Heart right ventricle (tissue), 16 donors: ENCODE data around the gene KRTAP10-1. TPM values are rescaled to one million over a fixed set of nuclear protein-coding genes. Genes with fewer than 3 reads are reported as not detected.

ENCODE experiments used
- ATAC-seq, 8 donors: fragments of 200-7000 bp; cut with Tn5 transposase; one replicate each; pipeline ENCODE4 v1.9.1; 2020; ENCODE audit warnings: mild to moderate bottlenecking in 8 of 8, moderate library complexity in 8 of 8, moderate number of reproducible peaks in 1 of 8
- DNase-seq, 2 donors: peaks; one replicate each; pipeline ENCODE4 v3.0.0-alpha.2; 2020
- H3K27ac ChIP-seq, 10 donors: fragments of 200-600 bp; sonication (generic) in 2 of 10; one replicate each; pipeline versions ENCODE4 v1.5.0 to v1.8.0; 2020 to 2022; ENCODE audit warnings: mild to moderate bottlenecking in 3 of 10
- H3K27me3 ChIP-seq, 7 donors: fragments of 200-600 bp; one replicate each; pipeline ENCODE4 v1.8.0; 2021 to 2022; ENCODE audit warnings: mild to moderate bottlenecking in 2 of 7
- H3K36me3 ChIP-seq, 9 donors: fragments of 200-600 bp; sonication (generic) in 1 of 9; one replicate each; pipeline versions ENCODE4 v1.5.0 to v1.8.0; 2020 to 2022; ENCODE audit warnings: mild to moderate bottlenecking in 2 of 9
- H3K4me1 ChIP-seq, 9 donors: fragments of 200-600 bp; sonication (generic) in 1 of 9; one replicate each; pipeline versions ENCODE4 v1.5.0 to v1.8.0; 2020 to 2022; ENCODE audit warnings: mild to moderate bottlenecking in 4 of 9
- H3K4me3 ChIP-seq, 10 donors: fragments of 200-600 bp; sonication (generic) in 2 of 10; one replicate each; pipeline versions ENCODE4 v1.5.0 to v1.8.0; 2020 to 2022; ENCODE audit warnings: mild to moderate bottlenecking in 7 of 10, moderate library complexity in 2 of 10
- H3K9me3 ChIP-seq, 11 donors: fragments of 200-600 bp in 10 of 11; sonication (generic) in 2 of 11; one replicate each; pipeline versions ENCODE4 v1.5.0 to v1.8.0; 2013 to 2022; ENCODE audit warnings: mild to moderate bottlenecking in 2 of 11, control low read depth in 1 of 11, moderate library complexity in 1 of 11
- WGBS, 2 donors: extraction: QIAGEN DNeasy Blood & Tissue Kit; methylation state at CpG; one replicate each; pipeline ENCODE4 v1.1.7; 2013; ENCODE audit warnings: inconsistent platforms in 1 of 2; 5-methylcytosine and 5-hydroxymethylcytosine counted together
- intact Hi-C, 10 donors: fragments of 100-400 bp; cut with DNase I; formaldehyde crosslinking; loops; one replicate each; pipeline versions ENCODE4 v1.11.1 to v1.14.2; 2022
- polyA plus RNA-seq, 2 donors: library from polyadenylated mRNA; stranded (reverse); fragments of 200-250 nt; gene quantifications; one replicate each; pipeline ENCODE4 v1.2.3, GENCODE V29; 2013
- total RNA-seq, 10 donors: library from RNA; stranded (reverse); fragmentation: NEBNext Ultra II Directional in 3 of 10; extraction: Animal tissue kit (Norgen Biotek cat#: 25700) in 3 of 10; gene quantifications; one replicate each; pipeline versions ENCODE4 v1.2.1 to v1.2.4, GENCODE V29; 2021 to 2023
- TF ChIP-seq, protein P1 (sequence below), 9 donors: fragments of 200-600 bp; sonication (generic) in 2 of 9; IDR thresholded peaks; one replicate each; pipeline versions ENCODE4 v1.5.0 to v1.8.0; 2021 to 2022; ENCODE audit warnings: antibody characterized with exemption in 9 of 9, mild to moderate bottlenecking in 5 of 9, moderate library complexity in 1 of 9
- donor health status: Arrhythmogenic right ventricular cardiomyopathy.
- donor health status: ischemic (EF 13 %, LVEDD 7.1; RV severe dilation, severe dysfunction).
- donor health status: healthy with polysubstance abuse.
- donor health status: DM: no; HTN: yes; CAD: no.
- donor health status: DM: no; HTN: no; CAD: no.
- donor health status: ischemic (EF 25% LVEDD 6.9; RV normal size, moderate dysfunction).
- donor health status: ischemic (EF 25% LVEDD 5.7; RV mildly dilated, moderate dysfunction).
- donor health status: healthy.
- donor health status: DM: yes; HTN: yes; CAD: no.
- donor health status: Ischemic cardiomyopathy.
- donor health status: ischemic (EF 35%, LVEDD 5.7; RV mildly dilated, moderate dysfunction).
- donor health status: nonischemic (EF 11% LVEDD 7.7; RV severe dilation, severe dysfunction).
- donor health status: DM: yes; HTN: yes; CAD: no.
- donor health status: PGD.
- donor health status: ischemic (EF 29% LVEDD 5.4; RV normal size, mild dysfunction).
- donor health status: nonischemic (EF 23%, LVEDD 6.1; RV moderate dilation, normal function).

The KRTAP10-1 gene
- total and polyA plus RNA-seq, 12 donors = not detected

DNA sequence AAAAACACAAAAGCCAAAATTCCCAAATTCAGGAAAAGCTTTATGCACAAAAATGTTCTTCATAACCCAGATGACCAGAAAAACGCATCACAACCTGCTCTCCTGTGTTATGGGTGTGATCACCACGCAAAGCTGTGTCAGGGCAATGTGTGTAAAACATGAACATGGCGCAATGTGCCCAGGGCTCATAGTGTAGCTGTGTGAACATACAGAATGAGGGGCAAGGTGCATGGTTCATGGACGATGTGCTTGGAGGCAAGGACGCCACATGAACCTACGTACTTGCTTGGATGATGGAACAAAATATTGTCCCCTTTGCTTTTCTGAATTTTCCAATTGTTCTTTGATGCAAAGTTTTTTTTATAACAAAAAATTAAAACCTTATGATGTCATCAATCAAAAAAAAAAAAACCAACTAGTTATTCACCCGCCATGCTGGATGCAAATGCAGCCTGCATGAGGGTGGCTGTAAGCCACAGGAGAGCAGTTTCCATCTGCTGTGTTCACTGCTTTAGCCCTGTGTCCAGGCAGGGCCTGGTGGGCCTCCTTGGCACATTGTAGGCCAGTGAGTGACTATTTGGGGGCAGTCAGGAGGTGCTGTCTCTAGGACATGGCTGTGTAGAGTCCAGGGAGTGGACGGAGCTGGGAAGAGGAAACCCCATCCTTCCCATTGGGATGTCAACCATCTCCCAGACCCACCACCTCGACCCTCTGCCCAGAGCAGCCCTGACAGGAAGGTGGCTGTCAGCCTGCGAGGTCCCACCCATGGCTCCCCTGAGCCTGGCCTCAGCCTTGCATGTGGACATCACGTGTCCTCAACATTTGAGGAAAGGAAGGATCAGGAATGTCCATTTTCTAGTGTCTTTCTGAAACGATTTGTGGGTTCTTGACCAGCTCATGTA is 13.6 kb downstream of the KRTAP10-1 start:
- peaks cover 0 to 39% (median 7%) of the 10 kb centered on the region in 7 donors for H3K27me3 ChIP-seq
- TF ChIP-seq, protein P1, sequence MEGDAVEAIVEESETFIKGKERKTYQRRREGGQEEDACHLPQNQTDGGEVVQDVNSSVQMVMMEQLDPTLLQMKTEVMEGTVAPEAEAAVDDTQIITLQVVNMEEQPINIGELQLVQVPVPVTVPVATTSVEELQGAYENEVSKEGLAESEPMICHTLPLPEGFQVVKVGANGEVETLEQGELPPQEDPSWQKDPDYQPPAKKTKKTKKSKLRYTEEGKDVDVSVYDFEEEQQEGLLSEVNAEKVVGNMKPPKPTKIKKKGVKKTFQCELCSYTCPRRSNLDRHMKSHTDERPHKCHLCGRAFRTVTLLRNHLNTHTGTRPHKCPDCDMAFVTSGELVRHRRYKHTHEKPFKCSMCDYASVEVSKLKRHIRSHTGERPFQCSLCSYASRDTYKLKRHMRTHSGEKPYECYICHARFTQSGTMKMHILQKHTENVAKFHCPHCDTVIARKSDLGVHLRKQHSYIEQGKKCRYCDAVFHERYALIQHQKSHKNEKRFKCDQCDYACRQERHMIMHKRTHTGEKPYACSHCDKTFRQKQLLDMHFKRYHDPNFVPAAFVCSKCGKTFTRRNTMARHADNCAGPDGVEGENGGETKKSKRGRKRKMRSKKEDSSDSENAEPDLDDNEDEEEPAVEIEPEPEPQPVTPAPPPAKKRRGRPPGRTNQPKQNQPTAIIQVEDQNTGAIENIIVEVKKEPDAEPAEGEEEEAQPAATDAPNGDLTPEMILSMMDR (IDR thresholded peaks at IDR 0.05) = no peak
- no peak for DNase-seq

DNA sequence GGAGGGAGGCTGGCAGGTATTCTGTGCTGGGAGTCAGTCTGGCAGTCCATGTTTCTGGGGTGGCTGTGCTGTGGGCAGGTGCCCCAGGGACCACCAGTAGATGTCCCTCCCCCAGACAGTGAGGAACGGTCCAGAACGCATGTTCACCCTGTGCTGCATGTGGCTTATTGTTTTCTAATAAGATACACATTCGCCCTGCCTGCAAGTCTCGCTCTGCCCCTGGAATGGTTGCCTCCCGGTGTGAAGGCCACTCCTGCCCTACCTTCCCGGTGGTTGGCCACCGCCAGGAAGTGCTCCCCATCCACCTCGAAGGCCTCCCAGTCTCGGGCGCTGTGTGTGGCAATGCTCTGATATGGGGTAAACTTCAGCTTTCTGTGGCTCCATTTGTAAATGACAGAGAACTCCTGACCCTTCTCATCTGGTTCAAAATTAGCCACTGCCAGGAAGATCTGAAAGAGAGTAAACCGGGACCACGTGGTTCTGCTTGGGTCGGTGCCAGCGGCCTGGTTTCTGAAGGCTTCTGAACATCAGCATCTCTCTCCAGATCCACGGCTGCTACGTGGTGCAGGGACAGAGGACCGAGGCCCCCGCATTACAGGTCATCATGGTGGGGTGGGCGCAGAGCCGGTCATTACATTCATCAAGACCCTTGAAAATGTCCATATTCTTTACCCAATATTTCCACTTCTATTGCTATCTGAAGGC is 14.5 kb downstream of the KRTAP10-1 start:
- TF ChIP-seq, protein P1 (IDR thresholded peaks at IDR 0.05) = no peak
- ATAC-seq = no peak
- Histone ChIP-seq H3K36me3 (no peaks in the 10 kb centered on the region), H3K4me3 (no peak overlapping the region), H3K27ac (no peak overlapping the region), H3K9me3 (no peaks in the 10 kb centered on the region), H3K27me3 (peaks cover 0 to 39% (median 0%) of the 10 kb centered on the region in 7 donors), H3K4me1 (no peaks in the 10 kb centered on the region)
- WGBS, 2 donors = 86% methylated on average over 20 of the region's 20 CpGs
- intact Hi-C loops = no loop called here
- DNase-seq = no peak

More for the DNA sequence above, 13.6 kb downstream of the KRTAP10-1 start:
- ATAC-seq = no peak
- intact Hi-C loops = no loop called here
- 84 to 87% methylated on average over 12 of the region's 12 CpGs for WGBS, 2 donors
- Histone ChIP-seq H3K9me3 (no peaks in the 10 kb centered on the region), H3K4me3 (no peak overlapping the region), H3K36me3 (no peaks in the 10 kb centered on the region), H3K27ac (no peak overlapping the region), H3K4me1 (no peaks in the 10 kb centered on the region)

DNA sequence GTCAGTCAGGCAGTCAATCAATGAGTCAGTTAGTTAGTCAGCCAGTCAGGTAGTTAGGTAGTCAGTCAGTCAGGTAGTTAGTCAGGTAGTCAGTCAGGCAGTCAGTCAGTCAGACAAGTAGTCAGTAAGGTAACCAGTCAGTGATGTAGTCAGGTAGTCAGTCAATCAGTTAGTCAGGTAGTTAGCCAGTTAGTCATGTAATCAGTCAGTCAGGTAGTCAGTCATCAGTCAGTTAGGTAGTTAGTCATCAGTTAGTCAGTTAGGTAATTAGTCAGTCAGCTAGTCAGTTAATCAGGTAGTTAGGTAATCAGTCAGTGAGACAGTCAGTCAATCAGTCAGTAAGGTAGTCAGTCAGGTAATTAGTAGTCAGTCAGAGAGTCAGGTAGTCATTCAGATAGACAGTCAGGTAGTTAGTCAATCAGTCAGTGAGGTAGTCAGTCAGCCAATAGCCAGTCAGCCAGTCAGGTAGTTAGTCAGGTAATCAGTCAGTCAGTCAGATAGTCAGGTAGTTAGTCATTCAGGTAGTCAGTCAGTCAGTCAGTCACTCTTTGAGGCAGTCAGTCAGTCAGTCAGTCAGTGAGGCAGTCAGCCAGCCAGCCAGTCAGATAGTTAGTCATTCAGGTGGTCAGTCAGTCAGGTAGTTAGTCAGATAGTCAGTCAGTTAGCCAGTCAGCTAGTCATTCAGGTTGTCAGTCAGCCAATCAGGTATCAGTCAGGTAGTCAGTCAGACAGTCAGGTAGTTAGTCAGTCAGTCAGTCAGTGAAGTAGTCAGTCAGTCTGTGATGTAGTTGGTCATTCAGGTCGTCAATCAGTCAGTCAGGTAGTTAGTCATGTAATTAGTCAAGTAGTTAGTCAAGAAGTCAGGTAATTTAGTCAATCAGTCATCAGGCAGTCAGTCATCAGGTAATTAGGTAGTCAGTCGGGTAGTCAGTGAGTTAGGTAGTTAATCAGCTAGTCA is 15.3 kb downstream of the KRTAP10-1 start:
- no peak overlapping the region for H3K4me3 ChIP-seq
- H3K36me3 ChIP-seq = no peaks in the 10 kb centered on the region
- TF ChIP-seq, protein P1 (IDR thresholded peaks at IDR 0.05) = no peak
- no peak overlapping the region for H3K27ac ChIP-seq
- WGBS, 2 donors = 69 to 83% methylated on average over 2 of the region's 2 CpGs
- H3K9me3 ChIP-seq = no peaks in the 10 kb centered on the region
- intact Hi-C loops = no loop called here
- ATAC-seq (no peak), DNase-seq (no peak)
- no peaks in the 10 kb centered on the region for H3K4me1 ChIP-seq
- peaks cover 0 to 41% (median 5%) of the 10 kb centered on the region in 7 donors for H3K27me3 ChIP-seq
